ENCODE data around the gene LHPP. TPM values are rescaled to one million over a fixed set of nuclear protein-coding genes. Genes with fewer than 3 reads are reported as not detected.

The LHPP gene
- total RNA-seq, 4 donors from 2014 or later: 34.2 to 76.7 (median 38.2) TPM

GRCh38 chr10:124619195-124619594 is 157.6 kb downstream of the LHPP start:
- H3K27ac ChIP-seq: peak overlapping the region in 2 of 4 donors; percentile 46 to 81
- peak overlapping the region in 1 of 4 donors; percentile 23 for H3K4me3 ChIP-seq
- TF ChIP-seq CTCF (IDR thresholded peaks at IDR 0.05) (no peak), POLR2A (IDR thresholded peaks at IDR 0.05) (no peak)
- peak in 2 of 3 donors; percentile 59 to 67 for DNase-seq
- no peaks in the 10 kb centered on the region for H3K27me3 ChIP-seq
- no peaks in the 10 kb centered on the region for H3K9me3 ChIP-seq
- H3K36me3 ChIP-seq: peaks cover 0 to 49% (median 0%) of the 10 kb centered on the region in 3 donors
- peaks cover 0 to 36% (median 3%) of the 10 kb centered on the region in 4 donors for H3K4me1 ChIP-seq

GRCh38 chr10:124619802-124620490 is 158.3 kb downstream of the LHPP start:
- Histone ChIP-seq H3K27ac (peak overlapping the region in 2 of 4 donors; percentile 30 to 81), H3K9me3 (no peaks in the 10 kb centered on the region), H3K27me3 (no peaks in the 10 kb centered on the region), H3K4me1 (peaks cover 0 to 34% (median 3%) of the 10 kb centered on the region in 4 donors), H3K36me3 (peaks cover 0 to 52% (median 0%) of the 10 kb centered on the region in 3 donors), H3K4me3 (peak overlapping the region in 1 of 4 donors; percentile 23)
- peak in 1 of 3 donors; percentile 71 for DNase-seq
- TF ChIP-seq CTCF (IDR thresholded peaks at IDR 0.05) (no peak), POLR2A (IDR thresholded peaks at IDR 0.05) (no peak)

DNA sequence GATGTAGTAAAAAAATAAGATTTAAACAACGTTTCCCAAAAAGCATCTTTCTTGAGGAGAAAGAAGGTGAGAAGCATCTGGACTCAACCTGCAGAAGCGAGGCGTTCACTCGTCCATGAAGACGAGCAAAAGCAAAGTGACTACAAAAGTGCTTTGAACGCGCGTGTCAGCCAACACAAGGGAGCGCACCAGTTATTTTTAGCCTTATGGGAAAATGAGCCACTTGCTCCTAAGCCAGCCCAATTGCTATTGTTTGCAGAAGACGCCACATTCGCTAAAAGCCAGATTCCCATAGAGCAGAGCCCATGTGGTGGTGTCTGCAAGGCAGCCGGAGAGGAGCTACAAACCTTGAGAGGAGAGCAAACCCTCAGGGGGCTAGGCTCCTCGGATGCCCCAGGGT is 160.0 kb downstream of the LHPP start:
- Histone ChIP-seq H3K4me1 (peaks cover 0 to 38% (median 9%) of the 10 kb centered on the region in 4 donors), H3K36me3 (peaks cover 0 to 46% (median 0%) of the 10 kb centered on the region in 3 donors), H3K27me3 (no peaks in the 10 kb centered on the region), H3K4me3 (no peak overlapping the region), H3K9me3 (no peaks in the 10 kb centered on the region), H3K27ac (peak overlapping the region in 1 of 4 donors; percentile 81)
- DNase-seq: no peak
- TF ChIP-seq CTCF (IDR thresholded peaks at IDR 0.05) (no peak), POLR2A (IDR thresholded peaks at IDR 0.05) (no peak)

- Histone ChIP-seq H3K4me1 (peaks cover 1 to 43% (median 14%) of the 10 kb centered on the region in 4 donors), H3K4me3 (no peak overlapping the region), H3K9me3 (no peaks in the 10 kb centered on the region), H3K27me3 (no peaks in the 10 kb centered on the region), H3K27ac (peak overlapping the region in 1 of 4 donors; percentile 81), H3K36me3 (peaks cover 0 to 41% (median 0%) of the 10 kb centered on the region in 3 donors)
- TF ChIP-seq CTCF (IDR thresholded peaks at IDR 0.05) (no peak), POLR2A (IDR thresholded peaks at IDR 0.05) (no peak)
- no peak for DNase-seq
These were observed 160.5 kb downstream of the LHPP start for GRCh38 chr10:124622158-124622557.

DNA sequence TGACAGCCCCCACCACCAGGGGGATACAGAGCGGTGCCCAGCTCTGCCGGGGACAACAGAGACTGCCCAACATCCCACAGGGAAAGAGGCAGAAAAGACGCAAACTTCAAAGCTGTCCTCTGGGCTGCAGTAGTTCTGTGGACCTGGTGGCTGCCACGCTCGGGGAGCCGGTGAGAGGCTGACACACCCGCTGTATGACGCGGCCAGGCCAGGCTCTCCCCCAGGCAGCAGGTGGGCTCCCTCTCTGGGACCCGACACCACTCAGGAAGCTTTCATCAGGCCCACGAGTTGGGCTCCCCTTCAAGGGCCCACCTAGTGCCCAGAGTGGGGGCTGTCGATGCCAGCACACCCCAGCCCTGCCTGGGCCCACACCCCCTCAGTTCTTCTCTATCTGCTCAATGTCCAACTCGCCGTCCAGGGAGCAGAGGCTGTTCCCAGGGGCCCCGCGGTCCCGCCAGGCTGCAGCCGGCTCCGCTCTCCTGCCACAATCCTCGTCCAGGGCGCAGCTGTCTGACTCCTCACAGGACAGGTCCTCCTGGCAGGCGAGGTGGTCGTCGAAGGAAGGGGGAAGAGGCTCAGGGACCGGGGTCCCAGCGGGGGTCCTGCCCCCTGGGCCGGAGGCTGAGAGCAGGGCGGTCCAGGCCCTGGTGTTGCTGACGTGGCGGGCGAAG is 161.4 kb downstream of the LHPP start:
- H3K27me3 ChIP-seq: no peaks in the 10 kb centered on the region
- H3K4me1 ChIP-seq: peaks cover 5 to 49% (median 23%) of the 10 kb centered on the region in 4 donors
- H3K4me3 ChIP-seq: no peak overlapping the region
- TF ChIP-seq POLR2A (IDR thresholded peaks at IDR 0.05) (no peak), CTCF (IDR thresholded peaks at IDR 0.05) (no peak)
- H3K9me3 ChIP-seq: no peaks in the 10 kb centered on the region
- peaks cover 0 to 35% (median 0%) of the 10 kb centered on the region in 3 donors for H3K36me3 ChIP-seq
- DNase-seq: no peak
- peak overlapping the region in 1 of 4 donors; percentile 81 for H3K27ac ChIP-seq

Measured in Peyer's patch (tissue), 4 donors.